GM18909 (cell line): Measurements from ENCODE around the gene MBNL1.

Experiments
- ATAC-seq: cut with Tn5 transposase; IDR thresholded peaks from one replicate; pipeline ENCODE4 v1.9.1; 2021; ENCODE audit warnings: mild to moderate bottlenecking; ENCODE audit not compliant: unreplicated experiment, poor library complexity

Gene MBNL1

DNA sequence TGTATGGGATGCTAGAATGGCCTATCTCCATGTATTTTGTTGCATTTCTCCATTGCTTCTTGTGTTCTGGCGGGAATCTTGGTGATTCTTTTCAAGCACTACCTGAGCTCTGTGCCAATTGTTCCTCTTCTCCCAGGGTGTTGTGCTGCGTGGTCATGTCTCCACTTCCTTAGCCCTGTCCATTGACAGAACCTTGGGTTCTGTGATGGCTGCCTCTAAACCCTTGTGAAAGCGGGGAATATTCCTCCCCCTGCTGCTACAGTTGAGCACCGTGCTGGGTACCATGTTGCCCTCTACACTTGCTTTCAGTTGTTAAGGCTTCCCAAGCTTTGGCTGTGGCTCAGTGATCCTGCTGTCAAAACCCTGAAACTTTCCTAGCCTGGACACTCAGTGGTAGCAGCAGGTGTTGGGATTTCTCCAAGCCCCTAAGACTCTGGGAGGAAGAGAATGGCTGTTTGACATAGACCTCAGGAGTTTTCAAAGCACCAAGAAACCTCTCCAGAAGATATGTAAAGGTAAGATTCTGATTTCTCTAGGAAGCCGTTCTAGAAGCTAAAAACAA is 69.5 kb downstream of the MBNL1 start:
- no peak for ATAC-seq

DNA sequence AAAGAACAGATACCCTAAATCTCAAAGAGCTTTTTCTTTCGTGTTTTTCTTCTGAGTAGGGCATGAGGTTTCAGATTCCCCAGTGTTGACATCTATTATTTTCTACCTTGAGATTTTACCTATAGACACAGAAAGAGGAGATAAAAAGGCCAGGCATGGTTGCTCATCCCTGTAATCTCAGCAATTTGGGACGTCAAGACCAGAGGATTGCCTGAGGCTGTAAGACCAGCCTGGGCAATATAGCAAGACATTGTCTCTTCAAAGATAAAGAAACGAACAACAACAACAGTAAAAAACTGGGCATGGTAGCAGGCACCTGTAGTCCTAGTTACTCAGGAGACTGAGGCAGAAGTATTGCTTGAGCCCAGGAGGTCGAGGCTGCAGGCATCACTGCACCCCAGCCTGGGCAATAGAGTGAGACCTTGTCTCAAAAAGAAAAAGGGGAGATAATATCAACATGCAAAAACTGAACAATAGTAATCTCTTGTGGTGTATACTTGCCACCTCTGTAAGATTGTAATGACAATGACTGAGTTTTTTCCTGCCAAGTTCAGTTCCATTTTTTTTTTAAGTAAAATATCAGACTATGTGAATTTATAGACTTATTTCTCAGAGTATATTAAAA is 71.3 kb downstream of the MBNL1 start:
- no peak for ATAC-seq

DNA sequence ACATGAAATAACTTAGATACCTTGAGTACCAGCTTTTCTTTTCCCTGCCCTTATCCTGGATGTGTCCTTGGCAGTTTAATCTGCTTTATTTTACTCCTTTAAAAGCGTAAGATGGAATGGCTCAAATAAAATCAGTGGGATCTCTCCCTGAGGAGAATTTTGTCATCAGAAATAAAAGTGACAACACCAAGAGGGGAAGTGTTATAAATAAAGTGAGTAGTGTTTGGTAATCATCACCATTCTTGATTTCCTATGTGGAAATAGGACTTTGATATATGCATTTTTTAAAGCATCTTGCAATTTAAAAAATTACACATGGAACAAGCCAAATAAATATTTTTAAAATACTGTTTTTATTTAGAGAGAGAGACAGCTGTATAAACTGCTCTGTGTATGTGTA is 76.5 kb downstream of the MBNL1 start:
- no peak for ATAC-seq

DNA sequence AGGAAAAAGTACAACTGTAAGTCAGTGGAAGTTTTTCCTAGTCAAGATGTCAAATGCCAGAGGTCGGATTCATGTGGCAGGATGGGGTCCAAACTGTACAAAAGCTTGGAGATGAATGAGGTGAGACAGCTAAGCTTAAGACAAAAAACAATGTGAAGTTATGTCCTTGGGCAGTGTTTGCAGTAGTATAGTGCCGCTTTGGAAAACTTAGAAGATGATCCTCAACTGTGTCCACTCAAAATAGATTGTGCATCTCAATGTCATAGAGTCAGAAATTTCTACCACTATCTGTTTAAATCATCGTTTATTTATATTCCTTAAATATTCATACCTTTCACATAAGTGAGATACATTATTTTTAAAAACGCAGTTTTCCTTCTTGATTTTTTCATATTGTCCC is 77.3 kb downstream of the MBNL1 start:
- no peak for ATAC-seq

DNA sequence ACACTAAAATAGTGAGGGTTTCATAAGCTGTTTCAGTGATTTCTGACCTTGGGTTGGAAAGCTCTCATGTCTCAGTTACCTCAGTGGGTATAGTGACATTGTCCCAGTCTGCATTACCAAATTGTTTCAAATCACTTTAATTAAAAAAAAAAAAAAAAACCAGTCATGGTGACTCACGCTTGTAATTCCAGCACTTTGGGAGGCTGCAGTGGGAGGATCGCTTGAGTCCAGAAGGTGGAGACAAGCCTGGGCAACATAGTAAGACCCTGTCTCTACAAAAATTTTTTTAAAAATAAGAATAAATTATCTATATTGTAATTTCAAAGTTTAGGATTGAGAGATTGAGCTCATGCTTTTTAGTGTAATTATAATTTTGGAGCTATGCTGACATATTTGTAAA is 78.0 kb downstream of the MBNL1 start:
- no peak for ATAC-seq

DNA sequence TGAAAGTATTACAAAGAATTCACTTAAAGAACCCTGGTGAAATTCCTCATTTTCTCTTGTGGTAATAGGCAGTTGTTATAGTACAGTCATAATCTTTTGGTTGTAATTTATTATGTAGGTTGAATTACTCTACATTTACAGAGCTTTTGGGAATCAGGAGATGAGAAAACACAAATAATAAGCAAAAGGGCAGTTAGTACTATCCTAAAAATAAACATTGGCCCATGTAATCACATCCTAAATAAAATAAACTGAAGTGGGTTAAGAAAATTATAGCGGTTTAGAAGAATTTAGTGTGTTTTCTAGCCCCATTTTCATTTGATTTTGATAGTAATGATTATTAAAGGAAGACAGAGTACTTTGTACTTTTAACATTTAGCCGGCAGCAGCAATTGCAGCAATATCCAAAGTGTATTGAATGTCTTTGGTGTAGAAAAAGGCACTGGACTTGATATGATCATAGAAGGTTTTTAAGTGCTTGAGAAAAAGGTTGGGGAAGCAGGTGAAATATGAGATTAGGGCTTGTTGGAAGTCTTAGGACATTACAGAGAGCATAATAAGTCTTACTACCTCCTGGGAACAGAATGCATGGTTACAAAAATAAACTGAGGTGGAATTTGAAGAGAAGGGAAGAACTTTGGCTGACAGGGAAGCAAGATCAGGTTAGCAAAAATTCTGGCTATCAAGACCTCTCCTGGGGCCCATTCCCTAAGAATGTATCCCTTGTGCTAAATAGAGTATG is 79.9 kb downstream of the MBNL1 start:
- no peak for ATAC-seq

DNA sequence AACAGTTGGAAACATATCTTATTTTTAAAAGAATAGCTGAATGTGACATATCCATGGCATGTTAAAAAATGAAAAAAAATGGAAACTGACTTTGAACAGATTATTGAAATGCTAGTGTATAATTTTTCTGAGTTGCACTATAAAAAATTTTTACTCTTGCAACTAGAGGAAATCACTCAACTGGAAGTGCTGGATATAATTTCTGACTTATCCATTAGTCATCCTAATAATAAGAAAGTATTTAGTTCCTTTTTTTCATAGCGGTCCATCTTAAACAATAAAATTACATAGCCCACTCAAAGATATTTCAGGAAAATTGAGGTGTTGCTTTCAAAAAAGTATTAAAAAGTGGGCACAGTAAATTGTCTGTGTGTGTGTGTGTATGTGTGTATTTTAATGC is 80.7 kb downstream of the MBNL1 start:
- no peak for ATAC-seq

DNA sequence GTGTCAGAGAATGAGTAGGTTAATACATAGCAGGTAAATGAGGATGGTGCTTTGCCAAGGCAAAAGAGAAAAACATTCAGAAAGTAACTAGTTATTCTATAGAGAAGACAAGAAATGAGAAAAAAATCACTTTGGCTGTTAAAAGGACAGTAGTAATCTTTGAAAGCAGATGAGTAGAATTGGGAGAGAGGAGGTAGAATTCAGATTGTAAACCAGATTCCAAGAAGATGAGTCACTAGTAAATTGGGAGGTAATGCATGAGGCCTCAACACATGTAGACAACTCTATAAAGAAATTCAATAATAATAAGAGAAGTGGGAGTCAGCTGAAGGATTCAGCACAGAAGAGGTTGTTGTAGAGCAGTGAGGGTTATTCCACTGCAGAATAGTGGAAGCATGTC is 81.4 kb downstream of the MBNL1 start:
- no peak for ATAC-seq

DNA sequence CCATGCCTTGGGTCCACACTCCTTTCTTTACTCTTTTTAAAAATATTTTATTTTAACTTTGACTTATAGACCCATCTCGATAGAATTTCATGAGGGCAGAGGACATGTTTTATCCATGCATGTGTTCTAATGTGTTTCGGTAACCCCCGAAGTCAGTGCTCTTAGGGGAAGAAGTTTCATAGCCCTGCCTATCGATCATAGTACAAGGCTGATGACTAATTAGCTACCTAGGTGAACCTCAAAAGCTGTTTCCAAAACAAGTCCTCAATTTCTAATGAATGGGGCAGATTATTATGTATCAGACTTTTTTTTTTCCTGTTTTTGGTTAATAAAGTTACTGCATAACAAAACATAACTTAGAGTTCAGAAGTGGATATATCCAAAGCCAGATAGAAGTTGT is 82.0 kb downstream of the MBNL1 start:
- no peak for ATAC-seq

DNA sequence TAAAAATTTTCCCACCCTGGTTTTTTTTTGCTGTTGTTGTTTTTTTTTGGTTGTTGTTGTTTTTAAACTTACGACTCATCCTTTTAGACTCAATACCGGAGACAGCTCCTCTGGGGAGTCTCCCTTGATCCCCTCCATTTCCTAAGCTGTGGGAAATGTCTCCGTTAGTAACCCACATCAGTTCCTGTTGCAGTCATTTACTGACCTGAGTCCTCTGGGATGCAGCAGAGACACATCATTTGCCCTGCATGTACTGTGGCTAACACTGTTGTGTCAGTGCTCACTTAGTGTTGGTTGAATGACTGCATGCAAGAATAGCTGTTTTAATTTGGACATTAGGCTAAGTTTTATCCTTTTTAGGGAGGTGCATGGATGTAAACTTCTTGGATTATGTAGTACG is 83.8 kb downstream of the MBNL1 start:
- no peak for ATAC-seq

DNA sequence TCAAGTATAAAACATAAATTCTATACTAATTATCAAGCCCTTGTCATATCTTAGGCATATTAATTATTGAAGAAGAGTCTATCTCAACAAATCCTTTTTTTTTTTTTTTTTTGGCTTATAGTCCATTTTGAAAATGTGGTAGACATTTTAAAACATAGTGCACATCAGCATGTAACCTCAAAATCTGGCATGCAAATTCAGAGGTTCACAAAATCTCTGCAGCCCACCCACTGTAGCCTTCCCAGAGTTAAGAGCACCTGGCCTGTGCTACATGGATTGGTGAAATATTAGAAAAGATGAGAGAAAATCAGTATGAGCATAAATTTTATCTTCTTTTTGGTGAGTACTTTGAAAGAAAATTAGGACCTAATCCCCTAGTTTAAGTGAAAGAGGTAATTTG is 84.8 kb downstream of the MBNL1 start:
- no peak for ATAC-seq

DNA sequence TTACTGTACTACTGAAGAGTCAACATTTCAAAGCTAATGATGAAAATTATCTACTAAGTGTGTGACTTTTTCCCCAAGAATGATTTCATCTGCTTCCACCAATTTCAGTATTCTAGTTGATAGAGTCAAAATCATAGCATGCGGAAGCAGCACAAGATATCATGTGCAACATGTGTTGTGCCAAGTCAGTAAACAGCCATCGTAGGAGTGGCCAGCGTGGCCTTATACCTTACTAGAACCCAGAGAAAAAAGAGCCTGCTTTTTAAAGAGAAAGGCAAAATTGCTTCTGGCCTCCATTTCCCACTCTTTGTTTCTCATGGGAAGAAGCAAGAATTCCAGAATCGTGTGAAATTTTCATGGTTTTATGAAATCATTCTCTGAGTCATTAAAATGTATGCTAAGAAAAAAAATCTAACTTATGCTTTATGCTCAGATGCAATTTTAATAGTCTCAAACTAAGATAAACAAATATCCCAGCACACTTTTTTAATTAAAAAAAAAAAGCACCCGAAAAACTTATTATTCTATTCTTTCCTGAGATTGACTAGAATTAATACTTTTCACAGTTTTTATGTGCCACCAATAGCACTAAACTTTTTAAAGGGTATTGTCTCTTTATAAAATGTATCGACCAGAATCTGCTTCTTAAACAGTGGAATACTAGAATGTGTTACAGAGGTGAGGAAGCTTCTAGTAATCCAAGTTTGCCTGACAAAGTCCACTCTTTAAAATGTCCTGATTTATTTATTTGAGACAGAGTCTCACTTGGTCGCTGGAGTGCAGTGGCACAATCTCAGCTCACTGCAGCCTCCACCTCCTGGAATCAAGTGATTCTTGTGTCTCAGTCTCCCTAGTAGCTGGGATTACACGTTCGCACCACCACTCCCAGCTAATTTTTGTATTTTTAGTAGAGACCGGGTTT is 87.3 kb downstream of the MBNL1 start:
- ATAC-seq: no peak

DNA sequence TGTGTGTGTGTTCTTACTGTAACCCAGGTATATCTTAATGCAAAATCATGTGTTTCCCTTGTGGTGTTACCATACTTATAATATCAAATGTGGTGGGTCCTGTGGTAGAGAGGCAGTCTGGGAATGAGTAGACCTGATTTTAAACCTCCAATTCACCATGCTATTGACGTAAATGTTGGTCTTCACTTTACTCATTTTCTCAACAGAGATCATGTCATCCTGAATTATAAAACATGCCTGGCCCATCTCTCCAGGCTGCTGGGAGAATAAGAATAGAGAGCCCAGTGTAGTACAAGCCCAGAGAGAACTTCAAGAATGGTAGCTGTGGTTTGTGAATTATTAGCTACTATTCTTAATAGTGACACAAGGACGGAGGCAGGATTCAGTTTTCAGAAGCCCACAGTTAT is 88.1 kb downstream of the MBNL1 start:
- peak; percentile 77 for ATAC-seq

DNA sequence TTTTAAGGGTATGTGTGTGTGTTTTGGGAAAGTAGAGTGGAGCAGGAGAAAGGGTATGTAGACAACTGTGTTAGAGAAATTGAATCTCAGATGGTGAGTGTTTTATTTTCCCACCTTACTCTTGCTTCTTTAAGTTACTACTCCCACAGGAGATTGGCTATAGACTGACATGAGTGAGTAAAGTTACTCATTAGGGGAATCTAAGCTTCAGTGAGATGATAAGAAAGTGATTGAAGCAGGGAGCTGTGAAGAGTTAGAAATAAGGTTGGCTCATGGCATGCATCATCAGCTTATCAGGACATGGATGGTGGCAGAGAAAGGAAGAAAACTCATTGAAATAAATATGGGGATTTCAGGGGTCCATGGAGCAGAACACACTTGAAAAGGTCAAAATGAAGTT is 88.9 kb downstream of the MBNL1 start:
- no peak for ATAC-seq

DNA sequence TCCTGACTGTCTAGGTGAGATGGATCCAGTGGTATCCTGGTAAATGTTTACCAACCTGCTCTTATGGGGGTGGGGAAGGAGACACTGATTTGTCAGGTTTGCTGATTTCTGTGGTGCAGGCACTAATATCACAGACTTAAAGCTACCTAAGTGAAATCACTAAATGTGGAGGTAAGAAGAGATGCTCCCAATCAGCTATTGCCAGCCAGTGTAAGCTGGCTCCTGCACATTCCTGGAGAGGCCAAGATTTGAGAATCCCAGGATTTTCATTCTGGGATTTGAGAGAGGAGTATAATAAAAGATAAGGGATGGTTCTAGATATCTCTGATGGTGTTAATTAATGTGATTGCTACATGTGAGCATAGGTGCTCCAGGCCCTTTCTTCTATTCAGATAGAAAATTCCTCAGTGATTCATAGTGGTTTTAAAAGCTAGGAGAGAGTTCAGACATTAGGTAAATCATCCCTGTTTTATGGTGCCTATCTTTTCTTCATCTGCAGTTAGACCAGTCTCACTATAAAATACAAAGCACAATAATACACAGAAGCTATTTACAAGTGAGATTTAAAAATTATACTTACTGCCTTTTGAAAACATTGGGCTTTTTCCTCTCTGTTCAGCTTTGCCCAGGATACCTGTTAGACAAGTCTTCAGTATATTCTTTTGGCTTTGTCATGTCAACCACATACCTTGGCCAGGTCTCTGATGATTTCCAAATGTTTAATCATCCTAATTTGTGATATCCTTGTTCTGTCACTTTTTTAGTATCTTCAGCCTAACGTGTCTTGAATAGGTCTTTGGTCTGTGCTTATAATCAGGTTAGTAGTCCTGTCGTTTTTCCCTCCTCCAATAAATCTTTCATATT is 90.9 kb downstream of the MBNL1 start:
- ATAC-seq: no peak

DNA sequence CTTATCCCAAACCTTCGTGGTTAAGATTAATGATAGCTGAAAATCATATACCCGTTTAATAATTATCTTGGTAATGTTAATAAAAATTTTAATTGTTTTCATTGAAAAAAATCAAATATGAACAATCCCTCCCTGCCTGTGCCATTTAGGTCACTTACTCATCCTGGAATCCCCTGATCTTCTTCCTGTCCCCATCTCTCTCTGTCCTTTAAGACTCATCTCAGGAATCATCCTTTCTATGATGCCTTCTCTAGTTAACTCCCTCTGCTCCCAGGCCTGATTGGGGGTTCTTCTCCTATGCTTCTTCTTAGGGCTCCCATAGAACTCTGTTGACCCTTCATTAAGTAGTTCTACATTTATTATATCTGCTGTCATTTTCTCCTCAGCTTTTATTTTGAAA is 91.6 kb downstream of the MBNL1 start:
- no peak for ATAC-seq

DNA sequence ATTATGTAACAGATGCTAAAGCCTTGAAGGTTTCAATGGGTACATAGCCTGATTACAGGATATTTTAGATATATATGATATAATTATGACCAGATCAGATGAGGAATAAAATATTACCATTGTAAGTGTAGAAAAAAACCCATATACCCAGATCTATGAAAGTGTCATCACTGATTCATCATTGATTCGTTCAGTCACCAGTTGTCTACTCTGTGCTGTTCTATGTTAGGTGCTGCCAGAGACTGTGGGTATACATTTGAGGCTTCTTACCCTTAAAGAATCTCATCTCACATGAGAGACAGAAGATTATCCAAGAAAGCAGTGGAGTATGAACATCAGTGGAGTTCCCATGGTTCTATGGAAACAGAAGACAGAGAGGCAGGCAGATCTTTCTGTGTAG is 92.2 kb downstream of the MBNL1 start:
- no peak for ATAC-seq

DNA sequence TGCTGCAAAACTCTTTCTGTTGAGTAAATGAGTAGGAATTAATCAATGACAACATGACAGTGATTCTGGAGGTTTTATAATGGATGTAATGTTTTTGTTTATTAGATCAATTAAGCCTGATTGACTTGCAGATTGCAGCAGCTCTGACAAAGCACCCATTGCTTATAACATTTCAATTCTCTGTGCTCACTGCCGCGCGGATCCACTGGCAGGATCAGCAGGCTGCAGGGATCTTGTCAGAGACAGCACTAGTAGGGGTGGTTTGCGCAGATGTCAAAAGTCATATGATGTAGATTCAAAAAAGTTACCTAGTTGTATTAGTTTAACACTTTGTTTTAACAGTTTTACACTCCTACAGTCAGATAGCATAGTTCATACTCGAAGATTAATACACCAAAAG is 93.4 kb downstream of the MBNL1 start:
- ATAC-seq: no peak

DNA sequence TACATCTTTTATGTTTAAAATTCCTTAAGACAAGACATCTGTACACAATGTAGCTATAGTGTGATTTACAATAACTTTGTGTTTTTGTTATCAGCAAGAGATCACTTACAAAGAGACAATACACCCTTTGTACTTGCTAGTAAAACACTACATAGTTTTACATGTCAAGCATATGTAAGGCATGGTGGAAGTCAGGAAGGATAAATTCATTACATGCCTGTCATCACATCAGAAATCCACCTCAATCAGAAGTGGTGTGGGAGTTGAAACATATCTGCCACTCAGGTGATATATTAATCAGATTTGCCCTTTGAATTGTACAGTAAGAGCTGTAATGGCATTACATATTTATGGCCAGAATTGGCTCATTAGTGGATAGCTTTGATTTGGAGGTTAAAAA is 95.5 kb downstream of the MBNL1 start:
- no peak for ATAC-seq

DNA sequence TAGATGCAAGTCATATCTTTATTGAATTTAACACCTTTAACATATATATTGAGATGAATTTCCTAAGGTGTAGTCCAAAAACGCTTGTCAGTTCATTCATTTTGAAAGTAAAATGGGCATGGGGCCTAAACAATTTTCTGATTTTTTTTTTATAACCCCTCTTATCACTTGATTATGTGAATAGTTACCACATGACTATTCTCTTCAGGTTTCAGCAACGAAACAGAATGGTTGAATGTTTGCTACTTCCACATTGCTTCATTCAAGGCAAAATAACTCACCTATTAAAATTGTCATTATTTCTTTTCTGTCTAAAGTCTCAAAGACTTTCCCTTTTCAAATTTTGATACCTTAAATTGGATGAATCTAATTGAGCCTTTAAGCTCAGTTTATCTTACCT is 96.4 kb downstream of the MBNL1 start:
- ATAC-seq: no peak
